GM19193 (cell line): Measurements from ENCODE around the gene PRKD3.

Source experiments
- POLR2A ChIP-seq: IDR thresholded peaks from 4 replicates; pipeline ENCODE4 v1.6.1; 2011; ENCODE audit not compliant: insufficient read depth, insufficient read length; ENCODE audit errors: extremely low read depth

Gene PRKD3

GRCh38 chr2:37300146-37300545 is 24.5 kb downstream of the PRKD3 start:
- no peak for TF ChIP-seq POLR2A

DNA sequence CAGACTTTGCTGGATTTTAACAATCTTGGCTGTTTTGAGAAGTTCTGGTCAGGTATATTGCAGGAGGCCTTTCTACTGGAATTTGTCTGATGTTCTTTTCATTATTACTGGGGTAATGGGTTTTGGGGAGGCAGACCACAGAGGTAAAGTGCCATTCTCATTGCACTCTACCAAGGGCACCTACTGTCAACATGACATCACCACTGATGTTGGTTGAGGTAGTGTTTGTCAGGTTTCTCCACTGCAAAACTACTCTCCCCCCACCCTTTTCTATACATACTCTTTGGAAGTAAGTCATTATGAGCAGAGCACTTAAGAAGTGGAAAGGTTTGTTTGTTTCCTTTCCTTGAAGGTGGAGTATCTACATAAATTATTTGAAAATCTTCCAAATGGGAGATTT is 27.0 kb downstream of the PRKD3 start:
- TF ChIP-seq POLR2A: no peak

GRCh38 chr2:37295469-37296073 is 29.1 kb downstream of the PRKD3 start:
- no peak for TF ChIP-seq POLR2A

DNA sequence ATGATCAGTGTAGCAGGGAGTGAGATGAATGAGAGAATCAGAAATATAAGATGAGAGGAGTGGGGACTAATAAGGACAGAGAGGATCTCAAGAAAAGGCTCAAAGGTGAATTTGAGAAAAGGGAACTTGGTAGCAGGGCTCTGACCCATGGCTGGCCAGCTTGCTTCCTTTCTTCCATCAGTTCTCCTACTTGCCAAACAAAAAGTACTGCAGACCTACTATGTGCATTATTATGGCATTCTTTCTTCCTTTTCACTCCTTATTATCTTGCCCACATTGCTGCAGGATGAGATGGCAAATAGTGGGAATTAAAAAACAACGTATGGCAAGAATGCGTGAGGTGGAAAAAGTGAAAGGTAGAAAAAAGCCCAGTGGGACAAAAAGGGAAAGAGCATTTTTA is 33.0 kb downstream of the PRKD3 start:
- no peak for TF ChIP-seq POLR2A

GRCh38 chr2:37287966-37288365 is 36.7 kb downstream of the PRKD3 start:
- TF ChIP-seq POLR2A: no peak

- no peak for TF ChIP-seq POLR2A
Measured at GRCh38 chr2:37284381-37284780, 40.3 kb downstream of the PRKD3 start.

GRCh38 chr2:37283207-37283606 is 41.4 kb downstream of the PRKD3 start:
- no peak for TF ChIP-seq POLR2A

DNA sequence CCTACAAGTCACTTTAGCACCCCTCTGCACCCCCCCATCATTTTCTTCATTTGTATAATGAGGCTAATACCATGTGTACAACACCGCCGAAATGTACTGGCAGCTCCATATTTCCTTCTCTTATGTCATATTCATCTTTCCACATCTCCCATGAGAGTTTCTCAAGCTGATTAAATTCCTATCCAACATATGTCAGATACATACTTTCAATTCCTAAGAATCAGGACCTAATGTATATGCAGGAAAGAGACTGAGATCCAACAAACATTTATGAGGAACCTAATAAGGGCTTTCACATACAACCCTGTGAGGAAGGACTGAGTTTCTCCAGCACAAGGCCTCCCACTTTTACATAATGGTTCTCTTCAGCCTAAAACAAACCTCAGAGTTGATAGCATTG is 41.9 kb downstream of the PRKD3 start:
- TF ChIP-seq POLR2A: no peak

GRCh38 chr2:37281916-37282315 is 42.7 kb downstream of the PRKD3 start:
- no peak for TF ChIP-seq POLR2A

DNA sequence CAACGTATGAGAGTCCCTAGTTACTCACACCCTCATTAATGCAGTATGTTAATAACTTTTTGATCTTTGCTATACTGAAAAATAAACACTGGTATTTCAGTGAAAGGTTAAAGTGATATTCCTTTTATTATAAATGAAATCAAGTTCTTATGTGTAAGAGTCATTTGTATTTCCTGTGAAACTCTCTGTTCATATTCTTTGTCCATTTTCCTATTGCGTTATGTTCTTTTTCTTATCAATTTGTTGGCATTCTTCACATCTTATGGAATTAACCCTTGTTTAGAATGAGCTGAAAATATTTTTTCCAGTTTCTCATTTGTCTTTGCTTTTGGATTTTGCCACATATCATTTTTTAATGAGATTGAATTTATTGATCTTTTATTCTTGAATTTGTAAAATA is 48.3 kb downstream of the PRKD3 start:
- no peak for TF ChIP-seq POLR2A
